ENCODE data around the gene NOXO1. TPM values are rescaled to one million over a fixed set of nuclear protein-coding genes. Genes with fewer than 3 reads are reported as not detected.

Gene NOXO1
- total RNA-seq, 1 experiment from 2014 or later: 1.7 TPM

- H3K79me2 ChIP-seq (ENCODE audit: insufficient read depth, low read length): no peaks in the 10 kb centered on the region
- WGBS (ENCODE audit: extremely low coverage, insufficient read length, low lambda C conversion rate): no CpG with 5 or more reads among the region's 19 CpGs
- peak; percentile 22 for DNase-seq
Observed at GRCh38 chr16:1945559-1946391, 35.5 kb downstream of the NOXO1 start.

More at GRCh38 chr16:1945559-1946391, 35.5 kb downstream of the NOXO1 start:
- TF ChIP-seq, protein P1, sequence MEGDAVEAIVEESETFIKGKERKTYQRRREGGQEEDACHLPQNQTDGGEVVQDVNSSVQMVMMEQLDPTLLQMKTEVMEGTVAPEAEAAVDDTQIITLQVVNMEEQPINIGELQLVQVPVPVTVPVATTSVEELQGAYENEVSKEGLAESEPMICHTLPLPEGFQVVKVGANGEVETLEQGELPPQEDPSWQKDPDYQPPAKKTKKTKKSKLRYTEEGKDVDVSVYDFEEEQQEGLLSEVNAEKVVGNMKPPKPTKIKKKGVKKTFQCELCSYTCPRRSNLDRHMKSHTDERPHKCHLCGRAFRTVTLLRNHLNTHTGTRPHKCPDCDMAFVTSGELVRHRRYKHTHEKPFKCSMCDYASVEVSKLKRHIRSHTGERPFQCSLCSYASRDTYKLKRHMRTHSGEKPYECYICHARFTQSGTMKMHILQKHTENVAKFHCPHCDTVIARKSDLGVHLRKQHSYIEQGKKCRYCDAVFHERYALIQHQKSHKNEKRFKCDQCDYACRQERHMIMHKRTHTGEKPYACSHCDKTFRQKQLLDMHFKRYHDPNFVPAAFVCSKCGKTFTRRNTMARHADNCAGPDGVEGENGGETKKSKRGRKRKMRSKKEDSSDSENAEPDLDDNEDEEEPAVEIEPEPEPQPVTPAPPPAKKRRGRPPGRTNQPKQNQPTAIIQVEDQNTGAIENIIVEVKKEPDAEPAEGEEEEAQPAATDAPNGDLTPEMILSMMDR (conservative IDR thresholded peaks at IDR 0.05): no peak
- Histone ChIP-seq H3K79me1 (ENCODE audit: insufficient read depth, low read depth, low read length, poor library complexity, severe bottlenecking) (no peaks in the 10 kb centered on the region), H2BK12ac (ENCODE audit: insufficient read length, low read depth, low read length) (no peak overlapping the region), H3K27ac (ENCODE audit: insufficient read length, low read depth, low read length) (no peak overlapping the region), H3T11ph (ENCODE audit: low read length) (no peak overlapping the region), H2BK15ac (ENCODE audit: low read depth, low read length) (0 out of 2 replicates have a peak overlapping the region, but pooled peaks have one; percentile 43), H4K5ac (ENCODE audit: insufficient read length, low read depth, low read length) (no peak overlapping the region), H4K8ac (replicated peaks; ENCODE audit: insufficient read length, low read depth, low read length) (no peak overlapping the region), H3K56ac (ENCODE audit: insufficient read length, low read depth, low read length) (no peak overlapping the region), H3K9me3 (ENCODE audit: control insufficient read depth, low read depth, low read length) (no peaks in the 10 kb centered on the region), H3K23me2 (ENCODE audit: insufficient read length, low read depth, low read length, poor library complexity, severe bottlenecking) (peaks cover 7% of the 10 kb centered on the region), H4K91ac (ENCODE audit: insufficient read length, low read depth, low read length) (no peak overlapping the region), H3K23ac (ENCODE audit: insufficient read length, low read depth, low read length) (no peak overlapping the region), H3K14ac (ENCODE audit: insufficient read depth, low read length) (no peak overlapping the region), H4K20me1 (ENCODE audit: control insufficient read depth, insufficient read depth, insufficient read length) (no peaks in the 10 kb centered on the region), H2BK5ac (ENCODE audit: insufficient read length, low read length) (no peak overlapping the region), H3K18ac (ENCODE audit: insufficient read length, low read depth, low read length) (no peak overlapping the region), H2BK20ac (ENCODE audit: low read depth, low read length, poor library complexity, severe bottlenecking) (no peak overlapping the region), H3K9ac (ENCODE audit: extremely low read depth, insufficient read length, low read length) (no peak overlapping the region), H3K4me1 (ENCODE audit: insufficient read depth, low read length) (peaks cover 4% of the 10 kb centered on the region; the same call in 1 of the 2 replicates), H2AK5ac (ENCODE audit: insufficient read length, low read length) (no peak overlapping the region), H2BK120ac (ENCODE audit: low read depth, low read length, poor library complexity, severe bottlenecking) (no peak overlapping the region), H3K4me2 (ENCODE audit: insufficient read depth, insufficient read length, low read length) (no peak overlapping the region), H3K27me3 (ENCODE audit: insufficient read depth, low read length) (no peaks in the 10 kb centered on the region), H2AFZ (ENCODE audit: low read length) (no peak overlapping the region), H3K4ac (ENCODE audit: low read depth, low read length) (no peak overlapping the region)
- Mint-ChIP-seq H3K4me1 (peaks cover 15 to 23% of the 10 kb centered on the region in 2 experiments), H3K27ac (peak overlapping the region in 1 of 3 experiments; percentile 27; a peak in 1 of 7 replicates), H3K27me3 (ENCODE audit: low read depth) (peaks cover 1% of the 10 kb centered on the region; the same call in 1 of the 2 replicates), H3K9me3 (no peaks in the 10 kb centered on the region), H3K36me3 (ENCODE audit: insufficient read depth in 1 of 3, low read depth in 3 of 3) (no peaks in the 10 kb centered on the region; a peak in 2 of 7 replicates), H3K4me3 (no peak overlapping the region; a peak in 1 of 5 replicates)

Data from H9 (cell line).